H9 (cell line): ENCODE data around the gene ASTL. TPM values are rescaled to one million over a fixed set of nuclear protein-coding genes. Genes with fewer than 3 reads are reported as not detected.

Experiments
- DNase-seq: peaks from one replicate; pipeline ENCODE4 v3.0.0-alpha.2; 2017
- H2AFZ ChIP-seq: one replicate; pipeline ENCODE4 v1.6.1; 2013; ENCODE audit warnings: mild to moderate bottlenecking, low read length, control low read depth, moderate library complexity
- H2AK5ac ChIP-seq: 2 replicates; pipeline ENCODE4 v1.6.1; 2013; ENCODE audit warnings: low read length, control low read depth, mixed read lengths; ENCODE audit not compliant: insufficient read length
- H2BK120ac ChIP-seq: one replicate; pipeline ENCODE4 v1.6.1; 2013; ENCODE audit warnings: low read depth, mild to moderate bottlenecking, low read length, control low read depth, inconsistent platforms; ENCODE audit not compliant: poor library complexity, severe bottlenecking
- H2BK12ac ChIP-seq: 2 replicates; pipeline ENCODE4 v1.6.1; 2013; ENCODE audit warnings: low read length, control low read depth, mixed read lengths, low read depth; ENCODE audit not compliant: insufficient read length
- H2BK15ac ChIP-seq: 2 replicates; pipeline ENCODE4 v1.6.1; 2013; ENCODE audit warnings: low read depth, low read length, control low read depth
- H2BK20ac ChIP-seq: one replicate; pipeline ENCODE4 v1.6.1; 2013; ENCODE audit warnings: low read depth, mild to moderate bottlenecking, low read length, control low read depth, inconsistent platforms; ENCODE audit not compliant: poor library complexity, severe bottlenecking
- H2BK5ac ChIP-seq: 2 replicates; pipeline ENCODE4 v1.6.1; 2013; ENCODE audit warnings: low read length, control low read depth, mixed read lengths; ENCODE audit not compliant: insufficient read length
- H3K14ac ChIP-seq: 2 replicates; pipeline ENCODE4 v1.6.1; 2013; ENCODE audit warnings: low read length, control low read depth; ENCODE audit not compliant: insufficient read depth
- H3K18ac ChIP-seq: 2 replicates; pipeline ENCODE4 v1.6.1; 2013; ENCODE audit warnings: low read depth, mild to moderate bottlenecking, mixed read lengths, low read length, control low read depth; ENCODE audit not compliant: insufficient read length
- H3K23ac ChIP-seq: 2 replicates; pipeline ENCODE4 v1.6.1; 2013; ENCODE audit warnings: low read length, control low read depth, mixed read lengths, low read depth; ENCODE audit not compliant: insufficient read length
- H3K23me2 ChIP-seq: 2 replicates; pipeline ENCODE4 v1.6.1; 2013; ENCODE audit warnings: low read depth, mild to moderate bottlenecking, mixed read lengths, low read length, control low read depth; ENCODE audit not compliant: insufficient read length, poor library complexity, severe bottlenecking
- H3K27ac ChIP-seq: 2 replicates; pipeline ENCODE4 v1.5.1; 2013; ENCODE audit warnings: low read length, control low read depth, mixed read lengths, low read depth; ENCODE audit not compliant: insufficient read length
- H3K27me3 ChIP-seq: 2 replicates; pipeline ENCODE4 v1.6.1; 2013; ENCODE audit warnings: low read length, control low read depth, inconsistent platforms; ENCODE audit not compliant: insufficient read depth
- H3K4ac ChIP-seq: 2 replicates; pipeline ENCODE4 v1.6.1; 2013; ENCODE audit warnings: low read depth, mild to moderate bottlenecking, control low read depth, inconsistent platforms, low read length, moderate library complexity
- H3K4me1 ChIP-seq: 2 replicates; pipeline ENCODE4 v1.6.1; 2013; ENCODE audit warnings: low read length, control low read depth, inconsistent platforms; ENCODE audit not compliant: insufficient read depth
- H3K4me2 ChIP-seq: 2 replicates; pipeline ENCODE4 v1.6.1; 2013; ENCODE audit warnings: low read length, control low read depth, mixed read lengths; ENCODE audit not compliant: insufficient read length, insufficient read depth
- H3K56ac ChIP-seq: 2 replicates; pipeline ENCODE4 v1.6.1; 2013; ENCODE audit warnings: low read depth, mild to moderate bottlenecking, mixed read lengths, low read length, control low read depth; ENCODE audit not compliant: insufficient read length
- H3K79me1 ChIP-seq: 2 replicates; pipeline ENCODE4 v1.6.1; 2013; ENCODE audit warnings: low read depth, mild to moderate bottlenecking, moderate library complexity, low read length, control low read depth, inconsistent platforms; ENCODE audit not compliant: insufficient read depth, poor library complexity, severe bottlenecking
- H3K79me2 ChIP-seq: 2 replicates; pipeline ENCODE4 v1.6.1; 2013; ENCODE audit warnings: low read length, control low read depth, inconsistent platforms; ENCODE audit not compliant: insufficient read depth
- H3K9ac ChIP-seq: 2 replicates; pipeline ENCODE4 v1.6.1; 2013; ENCODE audit warnings: low read length, control low read depth, mixed read lengths; ENCODE audit not compliant: insufficient read length; ENCODE audit errors: extremely low read depth
- H3K9me3 ChIP-seq: one replicate; pipeline ENCODE4 v1.6.1; 2013; ENCODE audit warnings: low read depth, low read length, inconsistent platforms; ENCODE audit not compliant: control insufficient read depth
- H3T11ph ChIP-seq: one replicate; pipeline ENCODE4 v1.6.1; 2013; ENCODE audit warnings: mild to moderate bottlenecking, low read length, control low read depth, inconsistent platforms
- H4K20me1 ChIP-seq: one replicate; pipeline ENCODE4 v1.6.1; 2013; ENCODE audit not compliant: control insufficient read depth, insufficient read length, insufficient read depth
- H4K5ac ChIP-seq: 2 replicates; pipeline ENCODE4 v1.6.1; 2013; ENCODE audit warnings: low read depth, mild to moderate bottlenecking, mixed read lengths, low read length, control low read depth; ENCODE audit not compliant: insufficient read length
- H4K8ac ChIP-seq: replicated peaks from 2 replicates; pipeline ENCODE4 v1.6.1; 2013; ENCODE audit warnings: low read length, control low read depth, mixed read lengths, low read depth; ENCODE audit not compliant: insufficient read length
- H4K91ac ChIP-seq: 2 replicates; pipeline ENCODE4 v1.6.1; 2013; ENCODE audit warnings: low read depth, mild to moderate bottlenecking, moderate library complexity, mixed read lengths, low read length, control low read depth; ENCODE audit not compliant: insufficient read length
- H3K27ac Mint-ChIP-seq, 3 experiments: 2 replicates in 2 of 3; 3 replicates in 1 of 3; pipeline ENCODE4 v1.8.0; 2020 to 2021; ENCODE audit warnings: mixed read lengths in 3 of 3, mild to moderate bottlenecking in 1 of 3, moderate library complexity in 1 of 3
- H3K27me3 Mint-ChIP-seq: 2 replicates; pipeline ENCODE4 v1.8.0; 2021; ENCODE audit warnings: low read depth, mild to moderate bottlenecking, moderate library complexity, mixed read lengths
- H3K36me3 Mint-ChIP-seq, 3 experiments: 2 replicates in 2 of 3; 3 replicates in 1 of 3; pipeline ENCODE4 v1.8.0; 2020 to 2021; ENCODE audit warnings: low read depth in 3 of 3, mixed read lengths in 3 of 3; ENCODE audit not compliant: insufficient read depth in 1 of 3
- H3K4me1 Mint-ChIP-seq, 2 experiments: 2 replicates each; pipeline ENCODE4 v1.8.0; 2020; ENCODE audit warnings: mixed read lengths in 2 of 2
- H3K4me3 Mint-ChIP-seq, 2 experiments: 2 replicates in 1 of 2; 3 replicates in 1 of 2; pipeline ENCODE4 v1.8.0; 2020 to 2021; ENCODE audit warnings: mild to moderate bottlenecking in 2 of 2, mixed read lengths in 2 of 2, moderate library complexity in 1 of 2
- H3K9me3 Mint-ChIP-seq, 2 experiments: 2 replicates in 1 of 2; 3 replicates in 1 of 2; pipeline ENCODE4 v1.8.0; 2020; ENCODE audit warnings: mild to moderate bottlenecking in 2 of 2, mixed read lengths in 2 of 2, moderate library complexity in 1 of 2
- CTCF ChIP-seq: fragments of 200-600 bp; sonication (generic); conservative IDR thresholded peaks from 3 replicates; pipeline ENCODE4 v1.8.0; 2021; ENCODE audit warnings: antibody characterized with exemption, mild to moderate bottlenecking
- WGBS: extraction: QIAGEN DNeasy Blood & Tissue Kit; methylation state at CpG from one replicate; pipeline ENCODE4 v1.1.7; 2013; ENCODE audit warnings: missing lambda C conversion rate, low lambda C conversion rate, mixed read lengths; ENCODE audit not compliant: insufficient read length; ENCODE audit errors: extremely low coverage; 5-methylcytosine and 5-hydroxymethylcytosine counted together
- total RNA-seq: library from RNA; stranded (reverse); gene quantifications from 2 replicates; pipeline ENCODE4 v1.2.1, GENCODE V29; 2021

The ASTL gene
- total RNA-seq, 1 experiment from 2014 or later, result 0.81 TPM

- Histone ChIP-seq H4K91ac (no peak overlapping the region), H4K8ac (no peak overlapping the region), H3T11ph (no peak overlapping the region), H2AK5ac (no peak overlapping the region), H3K79me1 (no peaks in the 10 kb centered on the region), H3K79me2 (no peaks in the 10 kb centered on the region), H3K27me3 (no peaks in the 10 kb centered on the region), H3K14ac (no peak overlapping the region), H3K9ac (no peak overlapping the region), H3K9me3 (no peaks in the 10 kb centered on the region), H3K23me2 (no peaks in the 10 kb centered on the region), H2BK5ac (no peak overlapping the region), H3K4me1 (no peaks in the 10 kb centered on the region; the same call in 1 of the 2 replicates), H2BK12ac (no peak overlapping the region), H3K4me2 (no peak overlapping the region), H3K56ac (no peak overlapping the region), H2AFZ (no peak overlapping the region), H4K20me1 (no peaks in the 10 kb centered on the region), H4K5ac (no peak overlapping the region), H3K18ac (peak overlapping the region; percentile 38), H2BK20ac (no peak overlapping the region), H3K23ac (no peak overlapping the region), H2BK15ac (no peak overlapping the region), H2BK120ac (no peak overlapping the region), H3K27ac (no peak overlapping the region), H3K4ac (no peak overlapping the region)
- Mint-ChIP-seq H3K27me3 (peaks cover 2% of the 10 kb centered on the region), H3K9me3 (0 out of 5 replicates have a peak, but pooled peaks cover 0 to 3% of the 10 kb centered on the region in 2 experiments), H3K36me3 (peaks cover 0 to 4% (median 0%) of the 10 kb centered on the region in 3 experiments; a peak in 2 of 7 replicates), H3K4me1 (peaks cover 29 to 46% of the 10 kb centered on the region in 2 experiments), H3K27ac (peak overlapping the region in 2 of 3 experiments; percentile 83 to 92; a peak in 4 of 7 replicates), H3K4me3 (peak overlapping the region in 1 of 2 experiments; percentile 54; a peak in 1 of 5 replicates)
- peak; percentile 41 for DNase-seq
- TF ChIP-seq CTCF, result no peak
- no CpG with 5 or more reads among the region's 13 CpGs for WGBS
Measured at GRCh38 chr2:96152304-96153161, 14.2 kb upstream of the ASTL start.
